Neutrophil (primary cell): Measurements from ENCODE around the gene CCL27.
A peak's percentile ranks its signal among the peaks of the same experiment; 100 is the strongest.
"Not testable (repeated sequence)": the region's sequence is repeated elsewhere in the genome, so short reads cannot be mapped to it uniquely, and the experiment has no call there.

Experiments
- H3K27ac ChIP-seq: fragments of 200-600 bp; sonication (generic); 2 replicates; pipeline ENCODE4 v1.5.1; 2016; ENCODE audit warnings: mild to moderate bottlenecking, moderate library complexity
- H3K27me3 ChIP-seq: fragments of 200-600 bp; sonication (generic); 2 replicates; pipeline ENCODE4 v1.6.0; 2016; ENCODE audit warnings: mild to moderate bottlenecking
- H3K36me3 ChIP-seq: fragments of 200-600 bp; sonication (generic); 2 replicates; pipeline ENCODE4 v1.5.1; 2017
- H3K4me1 ChIP-seq, 2 experiments: fragments of 200-600 bp in 1 of 2; sonication (generic) in 1 of 2; 1 replicate in 1 of 2; 2 replicates in 1 of 2; pipeline versions ENCODE4 v1.5.1 to v1.6.1; 2013 to 2016; ENCODE audit warnings: low read depth in 1 of 2, low read length in 1 of 2, mild to moderate bottlenecking in 1 of 2, moderate library complexity in 1 of 2; ENCODE audit not compliant: control insufficient read depth in 1 of 2, insufficient read depth in 1 of 2
- H3K4me3 ChIP-seq, 2 experiments: fragments of 200-600 bp in 1 of 2; sonication (generic) in 1 of 2; 1 replicate in 1 of 2; 2 replicates in 1 of 2; pipeline ENCODE4 v1.5.1; 2013 to 2016; ENCODE audit warnings: low read depth in 1 of 2, low read length in 1 of 2, mild to moderate bottlenecking in 1 of 2, moderate library complexity in 1 of 2
- H3K9me3 ChIP-seq: fragments of 200-600 bp; sonication (generic); 2 replicates; pipeline ENCODE4 v1.5.1; 2016
- CTCF ChIP-seq: fragments of 200-600 bp; sonication (generic); IDR thresholded peaks from 2 replicates; pipeline ENCODE4 v1.5.1; 2016; ENCODE audit warnings: antibody characterized with exemption

The CCL27 gene

GRCh38 chr9:34647084-34647403, 15.4 kb downstream of the CCL27 start:
- H3K4me1 ChIP-seq: peaks cover 19 to 25% of the 10 kb centered on the region in 2 experiments
- H3K4me3 ChIP-seq: peak overlapping the region; percentile 84 to 89

GRCh38 chr9:34646211-34647083, 16.0 kb downstream of the CCL27 start, which contains the start of gene GALT:
Gene GALT (plus strand): TSS chr9:34646675. CDS start chr9:34646705, 30 bp downstream.
- H3K4me1 ChIP-seq: peaks cover 15 to 22% of the 10 kb centered on the region in 2 experiments
- H3K27ac ChIP-seq: peak within 1 kb of the TSS; percentile 81
- H3K9me3 ChIP-seq: no peaks in the 10 kb centered on the region
- H3K4me3 ChIP-seq: peak within 1 kb of the TSS; percentile 84 to 89
- TF ChIP-seq CTCF: peak; percentile 61
- H3K27me3 ChIP-seq: no peaks in the 10 kb centered on the region
- peaks cover 23% of the 10 kb centered on the region for H3K36me3 ChIP-seq

More at GRCh38 chr9:34647084-34647403, 15.4 kb downstream of the CCL27 start:
- TF ChIP-seq CTCF: no peak
- H3K9me3 ChIP-seq: no peaks in the 10 kb centered on the region
- H3K36me3 ChIP-seq: peaks cover 23% of the 10 kb centered on the region
- H3K27ac ChIP-seq: peak overlapping the region; percentile 81
- H3K27me3 ChIP-seq: peaks cover 3% of the 10 kb centered on the region

GRCh38 chr9:34644766-34645314, 17.6 kb downstream of the CCL27 start:
- H3K27ac ChIP-seq: no peak overlapping the region
- no peak for TF ChIP-seq CTCF
- H3K4me1 ChIP-seq: peaks cover 15 to 22% of the 10 kb centered on the region in 2 experiments
- no peak overlapping the region for H3K4me3 ChIP-seq
- no peaks in the 10 kb centered on the region for H3K9me3 ChIP-seq
- H3K27me3 ChIP-seq: no peaks in the 10 kb centered on the region
- H3K36me3 ChIP-seq: peaks cover 15% of the 10 kb centered on the region

GRCh38 chr9:34642679-34643078, 19.8 kb downstream of the CCL27 start:
- H3K27ac ChIP-seq: no peak overlapping the region
- peaks cover 21 to 25% of the 10 kb centered on the region in 2 experiments for H3K4me1 ChIP-seq
- no peak for TF ChIP-seq CTCF
- H3K36me3 ChIP-seq: no peaks in the 10 kb centered on the region
- no peaks in the 10 kb centered on the region for H3K27me3 ChIP-seq
- H3K4me3 ChIP-seq: no peak overlapping the region
- H3K9me3 ChIP-seq: no peaks in the 10 kb centered on the region

- H3K36me3 ChIP-seq, H3K4me3 ChIP-seq, H3K27me3 ChIP-seq, H3K9me3 ChIP-seq, H3K27ac ChIP-seq: not testable (repeated sequence)
- H3K4me1 ChIP-seq: peaks cover 17 to 19% of the 10 kb centered on the region in 2 experiments
Measured at GRCh38 chr9:34639322-34639721, 23.1 kb downstream of the CCL27 start.

GRCh38 chr9:34638138-34638445, 24.4 kb downstream of the CCL27 start:
- Histone ChIP-seq H3K4me1 (peaks cover 17 to 19% of the 10 kb centered on the region in 2 experiments), H3K36me3 (no peaks in the 10 kb centered on the region), H3K4me3 (peak overlapping the region; percentile 84 to 98), H3K27me3 (peaks cover 4% of the 10 kb centered on the region), H3K27ac (peak overlapping the region; percentile 80), H3K9me3 (no peaks in the 10 kb centered on the region)
- TF ChIP-seq CTCF: no peak
